ENCODE data around the gene S100A2.

The S100A2 gene

DNA sequence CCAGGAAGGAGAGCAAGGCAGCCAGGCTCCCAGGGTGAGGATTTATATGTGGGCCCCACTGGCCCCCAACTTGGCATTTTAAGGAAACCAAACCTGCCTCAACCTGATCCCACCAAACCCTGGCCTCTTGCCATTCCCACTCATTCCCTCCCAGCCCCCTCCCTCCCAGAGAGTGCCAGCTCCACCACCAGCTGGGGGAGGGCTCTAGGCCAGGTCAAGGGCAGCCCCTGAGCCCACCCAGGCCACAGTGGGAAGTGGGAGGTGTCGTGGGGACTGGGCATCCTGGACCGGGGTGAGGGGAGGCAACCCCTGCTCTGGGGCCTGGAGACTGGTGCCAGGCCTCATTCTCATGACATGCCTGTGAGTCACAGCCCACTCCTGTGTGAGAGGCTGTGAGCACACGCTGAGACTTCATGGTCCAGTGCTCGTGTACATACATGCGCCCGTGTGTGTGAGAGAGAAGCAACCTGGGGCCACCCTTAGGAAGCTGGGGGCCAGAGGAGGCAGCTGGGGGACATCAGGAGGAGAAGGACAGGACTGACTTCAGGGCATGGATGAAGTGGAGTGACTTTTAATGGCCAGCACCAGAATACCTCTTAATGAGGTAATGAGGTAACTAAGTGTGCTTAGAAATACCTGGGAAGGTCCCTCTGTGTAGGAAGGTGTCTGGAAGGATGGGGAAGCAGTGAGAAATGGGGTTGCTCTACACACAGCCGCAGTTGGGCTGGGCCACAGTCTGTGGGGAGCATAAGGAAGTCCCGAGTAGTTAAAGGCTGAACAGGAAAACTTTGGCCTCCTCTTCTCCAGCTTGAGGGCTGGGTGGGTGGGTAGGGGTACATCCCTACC is at the start of gene S100A2:
Gene S100A2 (minus strand): TSS at position 316 of the 846 bp plus-strand sequence. CDS start 1,967 bp downstream, outside the sequence.
- H3K4me3 ChIP-seq (ENCODE audit: control insufficient read depth, low read depth, low read length) = no peak within 1 kb of the TSS
- TF ChIP-seq, protein P1, sequence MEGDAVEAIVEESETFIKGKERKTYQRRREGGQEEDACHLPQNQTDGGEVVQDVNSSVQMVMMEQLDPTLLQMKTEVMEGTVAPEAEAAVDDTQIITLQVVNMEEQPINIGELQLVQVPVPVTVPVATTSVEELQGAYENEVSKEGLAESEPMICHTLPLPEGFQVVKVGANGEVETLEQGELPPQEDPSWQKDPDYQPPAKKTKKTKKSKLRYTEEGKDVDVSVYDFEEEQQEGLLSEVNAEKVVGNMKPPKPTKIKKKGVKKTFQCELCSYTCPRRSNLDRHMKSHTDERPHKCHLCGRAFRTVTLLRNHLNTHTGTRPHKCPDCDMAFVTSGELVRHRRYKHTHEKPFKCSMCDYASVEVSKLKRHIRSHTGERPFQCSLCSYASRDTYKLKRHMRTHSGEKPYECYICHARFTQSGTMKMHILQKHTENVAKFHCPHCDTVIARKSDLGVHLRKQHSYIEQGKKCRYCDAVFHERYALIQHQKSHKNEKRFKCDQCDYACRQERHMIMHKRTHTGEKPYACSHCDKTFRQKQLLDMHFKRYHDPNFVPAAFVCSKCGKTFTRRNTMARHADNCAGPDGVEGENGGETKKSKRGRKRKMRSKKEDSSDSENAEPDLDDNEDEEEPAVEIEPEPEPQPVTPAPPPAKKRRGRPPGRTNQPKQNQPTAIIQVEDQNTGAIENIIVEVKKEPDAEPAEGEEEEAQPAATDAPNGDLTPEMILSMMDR (conservative IDR thresholded peaks at IDR 0.05; ENCODE audit: control insufficient read depth, insufficient read depth, low read depth, low read length) = no peak
- peak; percentile 96 for DNase-seq (ENCODE audit: low read depth)

DNA sequence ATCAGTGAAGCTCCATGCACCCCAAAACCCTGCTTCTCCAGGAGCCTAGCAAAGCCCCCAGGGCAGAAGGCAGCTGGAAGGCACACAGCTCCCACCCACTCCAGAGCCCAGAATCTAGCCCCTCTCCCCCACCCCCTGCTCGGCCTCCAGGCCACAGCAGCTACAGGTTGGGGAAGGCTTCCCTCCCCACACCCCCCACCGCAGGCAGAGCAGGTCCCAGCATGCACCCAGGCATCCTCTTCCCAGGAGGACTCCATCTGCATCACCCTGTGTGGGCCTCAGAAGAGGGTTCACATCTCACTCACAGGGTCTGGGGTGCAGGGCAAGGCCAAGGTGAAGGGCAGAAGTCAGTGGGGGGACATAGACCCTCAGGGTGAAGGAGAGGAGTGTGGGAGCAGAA is 49.8 kb upstream of the S100A2 start:
- no peak overlapping the region for H3K4me3 ChIP-seq (ENCODE audit: control insufficient read depth, low read depth, low read length)
- TF ChIP-seq, protein P1 (conservative IDR thresholded peaks at IDR 0.05; ENCODE audit: control insufficient read depth, insufficient read depth, low read depth, low read length) = no peak
- no peak for DNase-seq (ENCODE audit: low read depth)

DNA sequence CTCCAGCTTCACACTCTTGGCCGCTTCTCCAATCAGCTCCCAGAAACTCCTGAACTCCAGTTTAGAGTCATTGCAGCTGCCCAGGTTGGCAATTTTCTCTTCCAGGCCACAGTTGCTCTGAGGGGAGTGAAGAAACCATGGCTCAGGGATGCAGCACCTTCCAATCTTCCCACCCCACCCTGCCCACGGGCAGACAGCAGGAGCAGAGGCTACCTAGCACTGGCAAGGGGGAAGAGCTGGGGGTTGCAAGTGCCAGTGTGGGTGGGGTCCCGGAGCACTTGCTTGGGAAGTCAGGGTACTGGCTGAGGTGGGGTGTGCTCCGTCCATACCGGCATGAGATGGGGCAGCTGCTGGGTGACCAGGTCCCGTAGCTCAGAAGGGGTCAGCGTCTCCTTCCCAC is 49.3 kb upstream of the S100A2 start:
- TF ChIP-seq, protein P1 (conservative IDR thresholded peaks at IDR 0.05; ENCODE audit: control insufficient read depth, insufficient read depth, low read depth, low read length) = no peak
- no peak overlapping the region for H3K4me3 ChIP-seq (ENCODE audit: control insufficient read depth, low read depth, low read length)
- no peak for DNase-seq (ENCODE audit: low read depth)

DNA sequence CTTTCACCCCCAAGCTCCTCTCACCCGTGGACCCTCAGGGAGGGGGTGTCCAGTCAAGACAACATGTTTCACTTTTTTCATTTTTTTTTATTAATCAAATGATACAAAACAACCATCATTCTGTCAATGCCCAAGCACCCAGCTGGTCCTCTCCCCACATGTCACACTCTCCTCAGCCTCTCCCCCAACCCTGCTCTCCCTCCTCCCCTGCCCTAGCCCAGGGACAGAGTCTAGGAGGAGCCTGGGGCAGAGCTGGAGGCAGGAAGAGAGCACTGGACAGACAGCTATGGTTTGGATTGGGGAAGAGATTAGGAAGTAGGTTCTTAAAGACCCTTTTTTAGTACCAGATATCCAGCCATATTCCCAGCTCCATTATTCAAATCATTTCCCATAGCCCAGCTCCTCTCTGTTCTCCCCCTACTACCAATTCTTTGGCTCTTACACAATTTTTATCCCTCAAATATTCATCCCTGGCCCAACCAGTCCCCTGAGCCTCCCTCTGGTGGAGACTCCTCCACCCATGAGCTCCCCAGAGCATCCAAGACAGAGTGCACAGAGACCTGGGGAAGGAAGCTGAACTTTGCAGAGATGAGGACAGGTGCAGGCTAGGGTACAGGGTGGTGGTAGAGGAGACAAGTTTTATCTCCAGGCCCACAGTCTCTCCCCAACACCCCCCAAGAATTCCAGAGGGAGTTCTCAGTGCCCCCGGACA is 48.7 kb upstream of the S100A2 start:
- no peak for DNase-seq (ENCODE audit: low read depth)
- TF ChIP-seq, protein P1 (conservative IDR thresholded peaks at IDR 0.05; ENCODE audit: control insufficient read depth, insufficient read depth, low read depth, low read length) = peak; percentile 17
- H3K4me3 ChIP-seq (ENCODE audit: control insufficient read depth, low read depth, low read length) = no peak overlapping the region

DNA sequence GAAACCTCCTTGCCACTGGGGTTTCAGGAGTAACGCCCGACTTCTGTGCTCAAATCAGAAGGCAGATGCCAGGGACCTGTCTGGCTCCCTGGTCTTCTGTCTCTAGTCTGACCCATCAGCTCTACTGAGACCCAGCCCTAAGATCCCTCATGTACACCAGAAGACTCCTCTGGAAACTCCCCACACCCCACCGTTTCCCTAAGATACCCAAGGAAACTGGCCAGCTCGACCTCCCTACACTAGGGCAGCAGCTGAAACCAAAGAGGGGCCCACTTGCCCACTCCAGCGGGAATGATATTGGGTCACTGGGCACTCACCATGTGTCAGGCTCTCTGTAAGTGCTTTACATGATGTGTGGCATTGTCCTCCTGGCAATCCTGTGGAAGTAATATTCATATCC is 47.8 kb upstream of the S100A2 start:
- TF ChIP-seq, protein P1 (conservative IDR thresholded peaks at IDR 0.05; ENCODE audit: control insufficient read depth, insufficient read depth, low read depth, low read length) = no peak
- peak overlapping the region; percentile 94 for H3K4me3 ChIP-seq (ENCODE audit: control insufficient read depth, low read depth, low read length)
- no peak for DNase-seq (ENCODE audit: low read depth)

DNA sequence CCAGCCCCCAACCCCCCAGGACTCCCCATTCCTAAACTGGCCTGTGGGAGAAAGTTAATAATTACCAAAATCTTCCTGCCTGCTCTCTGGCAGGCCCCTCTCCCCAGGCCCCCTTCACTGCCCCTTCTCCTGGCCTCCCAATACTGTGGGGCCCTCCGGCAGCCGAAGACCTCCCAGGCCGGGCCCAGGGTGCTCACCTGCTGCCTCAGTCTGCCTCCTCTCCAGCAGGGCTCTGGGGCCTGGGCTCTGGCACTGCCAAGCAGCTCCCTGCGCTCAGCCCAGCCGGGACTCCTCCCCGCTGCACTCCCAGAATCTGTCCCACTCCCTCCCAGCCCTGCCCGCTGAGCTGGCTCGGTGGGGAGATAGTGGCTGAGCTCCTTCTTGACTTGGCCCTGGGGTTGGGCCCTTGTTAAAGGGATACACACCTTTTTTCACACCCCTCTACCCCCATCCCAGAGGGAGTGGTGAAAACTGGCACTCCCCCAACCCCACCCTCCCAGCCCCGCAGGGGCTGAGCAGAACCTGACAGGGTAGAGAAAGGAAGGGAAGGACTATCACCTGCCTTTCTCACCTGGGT is 47.2 kb upstream of the S100A2 start, which contains the start of gene S100A16:
Gene S100A16 (minus strand): TSS at position 383 of the 577 bp plus-strand sequence. CDS start 4,986 bp downstream, outside the sequence.
- H3K4me3 ChIP-seq (ENCODE audit: control insufficient read depth, low read depth, low read length) = peak within 1 kb of the TSS; percentile 94
- peak; percentile 68 for DNase-seq (ENCODE audit: low read depth)
- TF ChIP-seq, protein P1 (conservative IDR thresholded peaks at IDR 0.05; ENCODE audit: control insufficient read depth, insufficient read depth, low read depth, low read length) = no peak
